Mesodermal cell (in vitro differentiated cells): ENCODE results near the gene TMEM117.

Experiments used
- H3K27ac ChIP-seq: 2 replicates; pipeline ENCODE4 v1.7.0; 2013; ENCODE audit warnings: mild to moderate bottlenecking, low read depth, low read length, moderate library complexity; ENCODE audit not compliant: severe bottlenecking
- H3K36me3 ChIP-seq: 2 replicates; pipeline ENCODE4 v1.7.1; 2013; ENCODE audit warnings: mild to moderate bottlenecking, low read length, moderate library complexity; ENCODE audit not compliant: control insufficient read depth, insufficient read depth
- H3K4me1 ChIP-seq: one replicate; pipeline ENCODE4 v1.7.1; 2013; ENCODE audit warnings: mild to moderate bottlenecking, low read length; ENCODE audit not compliant: insufficient read depth, control insufficient read depth, poor library complexity, severe bottlenecking
- H3K4me3 ChIP-seq: 2 replicates; pipeline ENCODE4 v1.7.0; 2013; ENCODE audit warnings: low read length, control low read depth, mild to moderate bottlenecking; ENCODE audit not compliant: insufficient read depth, poor library complexity, severe bottlenecking; ENCODE audit errors: extremely low read depth
- H3K9me3 ChIP-seq: 2 replicates; pipeline ENCODE4 v1.7.1; 2013; ENCODE audit warnings: mild to moderate bottlenecking, low read length, moderate library complexity; ENCODE audit not compliant: control insufficient read depth
- WGBS, 2 experiments: methylation state at CpG; one replicate each; pipeline ENCODE4 v1.1.5; 2013; ENCODE audit warnings: missing lambda C conversion rate in 2 of 2; ENCODE audit not compliant: insufficient coverage in 2 of 2; 5-methylcytosine and 5-hydroxymethylcytosine counted together

TMEM117 gene

DNA sequence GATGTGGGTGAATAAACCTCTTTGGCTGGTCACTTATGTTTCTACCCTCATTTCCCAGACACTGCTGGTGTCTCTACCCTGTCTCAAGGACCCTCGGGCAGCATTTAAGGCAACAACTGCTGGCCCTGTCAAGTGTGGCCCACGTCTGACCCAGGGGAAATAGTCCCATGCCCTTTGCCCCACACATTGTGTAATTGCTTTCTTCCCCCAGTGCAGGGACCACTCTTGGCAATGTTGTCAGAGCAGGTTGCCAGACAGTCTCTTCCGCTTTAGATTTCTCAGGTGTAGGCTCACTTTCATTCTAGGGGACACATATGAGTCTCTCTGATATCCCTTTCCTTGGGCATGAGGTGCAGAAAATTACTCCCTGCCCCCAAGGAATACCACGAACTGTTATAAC is 216.7 kb downstream of the TMEM117 start:
- no peaks in the 10 kb centered on the region for H3K4me1 ChIP-seq
- WGBS, 2 experiments, result 76 to 89% methylated on average over 4 of the region's 4 CpGs
- no peak overlapping the region for H3K27ac ChIP-seq
- H3K9me3 ChIP-seq, result no peaks in the 10 kb centered on the region
- no peak overlapping the region for H3K4me3 ChIP-seq
- H3K36me3 ChIP-seq, result no peaks in the 10 kb centered on the region

DNA sequence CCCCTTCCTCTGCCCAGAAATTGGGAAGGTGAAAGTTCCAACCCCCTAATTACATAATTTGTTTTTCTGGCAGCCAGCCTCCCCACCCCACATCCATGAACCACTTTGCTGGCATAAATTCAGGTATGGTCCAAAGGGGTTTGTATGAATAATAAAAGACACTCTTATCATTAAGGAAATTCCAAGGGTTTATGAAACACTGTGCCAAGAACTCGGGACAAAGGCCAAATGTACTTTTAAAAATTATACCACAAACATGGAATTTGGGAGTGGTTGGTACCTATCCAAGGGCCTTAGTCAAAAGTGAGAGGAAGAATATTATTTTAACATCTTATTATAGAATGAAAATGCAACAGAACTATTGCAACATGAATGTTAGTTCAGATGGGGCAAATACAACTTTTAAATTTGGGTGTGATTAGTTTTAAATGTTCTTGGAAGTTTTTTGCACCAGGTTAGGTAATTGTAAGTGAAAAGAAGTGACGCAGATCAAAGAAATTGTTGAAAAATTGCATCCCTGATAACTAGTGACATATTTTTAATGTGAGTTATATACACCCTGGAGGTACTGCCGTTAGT is 217.8 kb downstream of the TMEM117 start:
- no peaks in the 10 kb centered on the region for H3K9me3 ChIP-seq
- WGBS, 2 experiments, result 78% methylated on average over 1 of the region's 3 CpGs; no CpG with 5 or more reads in 1 of the 2 experiments

DNA sequence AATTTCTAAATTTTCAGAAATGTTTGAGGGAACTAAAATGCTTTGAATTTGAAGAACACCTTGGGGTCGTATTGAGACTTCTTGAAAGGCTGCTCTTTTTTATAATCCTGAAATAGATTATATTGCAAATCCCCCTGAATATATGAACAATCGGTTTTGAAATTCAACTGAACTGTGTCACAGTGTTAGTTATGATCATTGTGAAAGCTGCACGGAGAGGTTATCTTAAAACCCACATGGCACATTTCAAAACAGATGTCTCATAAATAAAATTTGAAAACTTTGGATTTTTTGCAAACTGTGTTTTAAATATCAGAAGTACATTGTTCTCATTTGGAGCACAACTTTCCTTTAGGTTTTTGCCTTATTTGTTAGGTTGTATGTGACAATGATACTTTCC is 218.4 kb downstream of the TMEM117 start:
- H3K9me3 ChIP-seq, result no peaks in the 10 kb centered on the region
- H3K27ac ChIP-seq, result no peak overlapping the region
- no CpG with 5 or more reads among the region's 3 CpGs for WGBS, 2 experiments

More for the DNA sequence above, 217.8 kb downstream of the TMEM117 start:
- Histone ChIP-seq H3K4me3 (no peak overlapping the region), H3K4me1 (no peaks in the 10 kb centered on the region), H3K27ac (no peak overlapping the region), H3K36me3 (no peaks in the 10 kb centered on the region)

DNA sequence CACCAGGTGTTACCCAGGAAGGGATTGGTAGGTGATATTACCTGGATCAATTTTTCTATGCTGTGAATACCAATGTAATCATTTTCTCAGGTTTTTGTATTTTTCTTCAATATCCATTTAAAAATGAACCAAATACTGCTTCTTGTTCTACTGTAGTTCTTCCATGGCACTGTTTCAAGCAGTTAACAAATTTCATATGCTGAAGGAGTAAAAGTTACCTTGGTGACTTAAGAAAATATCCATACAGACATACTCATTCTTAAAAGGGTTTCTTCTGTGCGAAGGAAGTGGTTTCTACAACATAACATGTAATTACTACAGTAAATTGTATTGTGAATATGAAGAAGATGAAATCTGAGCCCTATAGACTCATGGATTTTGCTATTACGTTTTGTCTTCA is 222.5 kb downstream of the TMEM117 start:
- no CpG with 5 or more reads among the region's 2 CpGs for WGBS, 2 experiments
- Histone ChIP-seq H3K4me1 (no peaks in the 10 kb centered on the region), H3K27ac (no peak overlapping the region), H3K4me3 (no peak overlapping the region), H3K36me3 (no peaks in the 10 kb centered on the region), H3K9me3 (no peaks in the 10 kb centered on the region)

More for the DNA sequence above, 218.4 kb downstream of the TMEM117 start:
- H3K36me3 ChIP-seq, result no peaks in the 10 kb centered on the region
- no peak overlapping the region for H3K4me3 ChIP-seq
- H3K4me1 ChIP-seq, result no peaks in the 10 kb centered on the region

DNA sequence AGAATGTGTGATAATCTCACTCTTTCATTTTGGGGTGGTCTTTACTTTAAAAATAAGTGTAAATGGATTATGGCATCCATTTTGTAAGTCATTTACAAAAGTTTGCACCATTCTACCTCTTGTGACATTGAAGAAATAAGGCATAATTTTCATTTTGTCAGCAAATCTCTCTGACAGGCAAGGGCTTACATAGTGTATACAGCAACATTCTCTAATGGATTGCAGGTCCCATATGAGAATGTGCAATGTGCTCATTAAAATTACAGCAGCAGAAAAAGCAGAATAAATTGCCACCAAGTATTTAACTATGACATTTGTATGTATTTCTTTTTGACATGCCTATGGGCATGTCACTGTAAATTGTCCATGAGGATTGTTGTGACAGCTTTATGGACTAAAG is 223.6 kb downstream of the TMEM117 start:
- Histone ChIP-seq H3K27ac (no peak overlapping the region), H3K36me3 (no peaks in the 10 kb centered on the region), H3K4me1 (no peaks in the 10 kb centered on the region), H3K4me3 (no peak overlapping the region), H3K9me3 (no peaks in the 10 kb centered on the region)

DNA sequence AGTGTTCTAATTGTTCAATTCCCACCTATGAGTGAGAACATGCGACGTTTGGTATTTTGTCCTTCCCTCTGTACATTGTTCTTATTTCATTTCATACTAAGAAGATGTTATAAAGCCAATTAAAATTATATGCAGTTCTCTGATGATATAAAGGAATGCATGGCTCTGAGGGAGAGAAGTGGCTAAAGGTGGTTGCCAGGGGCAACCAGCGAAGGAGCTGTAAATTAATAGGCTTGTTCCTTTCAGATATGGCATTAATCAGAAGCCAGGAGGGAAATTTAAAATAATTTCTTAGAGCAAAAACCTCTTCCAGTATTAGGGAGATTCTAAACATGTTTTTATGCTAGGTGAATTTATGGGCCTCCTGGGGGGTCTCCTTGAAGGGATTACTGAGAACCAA is 227.8 kb downstream of the TMEM117 start:
- Histone ChIP-seq H3K9me3 (no peaks in the 10 kb centered on the region), H3K27ac (no peak overlapping the region), H3K4me1 (no peaks in the 10 kb centered on the region), H3K36me3 (no peaks in the 10 kb centered on the region), H3K4me3 (no peak overlapping the region)
- 33 to 86% methylated on average over 1 of the region's 3 CpGs for WGBS, 2 experiments

DNA sequence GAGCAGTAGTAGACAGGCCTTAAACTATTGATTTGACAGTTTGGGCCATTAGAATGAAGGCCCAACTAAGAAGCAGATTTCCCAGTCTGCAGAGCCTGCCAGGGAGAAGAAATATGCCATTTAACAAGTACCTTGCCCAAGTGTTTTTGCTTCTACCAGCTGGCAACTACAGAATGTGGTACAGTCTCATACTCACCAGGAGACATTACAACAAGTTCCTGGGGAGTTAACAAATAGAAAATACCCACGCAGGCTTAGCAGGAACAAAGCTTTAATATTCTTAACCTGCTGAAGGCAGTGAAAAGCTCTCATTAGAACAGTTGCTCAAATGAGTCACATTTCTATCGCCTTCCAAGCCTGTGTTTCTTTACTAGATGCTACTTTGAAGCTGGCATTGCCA is 241.0 kb downstream of the TMEM117 start:
- no peak overlapping the region for H3K27ac ChIP-seq
- 90 to 100% methylated on average over 1 to 2 of the region's 2 CpGs for WGBS, 2 experiments

DNA sequence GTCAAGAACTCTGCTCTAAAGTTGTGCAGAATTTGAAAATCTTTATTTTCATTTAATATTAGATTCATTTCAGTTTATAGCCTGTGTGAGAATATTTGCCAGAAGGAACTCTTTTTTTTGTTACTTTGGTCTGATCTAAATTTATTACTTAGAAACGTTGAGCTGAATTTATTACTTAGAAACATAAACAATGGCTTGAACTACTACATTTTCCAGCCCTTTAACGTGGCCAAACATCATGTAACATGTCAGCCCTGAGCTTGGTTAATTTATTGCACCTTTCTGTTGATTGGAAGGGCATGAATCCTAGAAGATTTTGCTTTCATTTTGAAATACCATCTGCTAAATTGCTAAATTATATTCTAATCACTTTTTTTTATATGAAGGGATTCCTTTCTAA is 241.4 kb downstream of the TMEM117 start:
- no CpG with 5 or more reads among the region's 2 CpGs for WGBS, 2 experiments
- H3K4me3 ChIP-seq, result no peak overlapping the region

More for the DNA sequence above, 241.0 kb downstream of the TMEM117 start:
- no peak overlapping the region for H3K4me3 ChIP-seq
- no peaks in the 10 kb centered on the region for H3K4me1 ChIP-seq
- H3K9me3 ChIP-seq, result no peaks in the 10 kb centered on the region
- no peaks in the 10 kb centered on the region for H3K36me3 ChIP-seq

DNA sequence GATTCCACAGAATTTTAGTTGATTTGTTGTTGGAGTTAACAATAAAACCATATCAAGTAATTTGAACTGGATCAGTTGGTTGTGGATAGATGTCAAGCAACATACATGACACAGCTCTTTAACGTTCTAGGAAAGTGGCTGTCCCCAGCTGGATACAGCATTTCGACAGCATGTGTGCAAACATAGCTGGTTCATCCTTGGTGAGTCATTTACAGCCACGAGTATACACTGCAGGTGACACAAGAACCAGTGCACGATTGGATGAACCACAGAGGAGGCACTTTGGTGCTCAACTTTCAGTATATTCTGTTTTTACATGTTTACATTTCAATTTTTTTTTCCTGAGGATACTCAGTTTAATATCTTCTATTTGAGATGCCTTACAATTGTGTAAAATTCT is 242.4 kb downstream of the TMEM117 start:
- 90 to 93% methylated on average over 4 of the region's 4 CpGs for WGBS, 2 experiments
- Histone ChIP-seq H3K4me1 (no peaks in the 10 kb centered on the region), H3K9me3 (no peaks in the 10 kb centered on the region), H3K27ac (no peak overlapping the region), H3K4me3 (no peak overlapping the region), H3K36me3 (no peaks in the 10 kb centered on the region)

More for the DNA sequence above, 241.4 kb downstream of the TMEM117 start:
- Histone ChIP-seq H3K36me3 (no peaks in the 10 kb centered on the region), H3K27ac (no peak overlapping the region), H3K9me3 (no peaks in the 10 kb centered on the region), H3K4me1 (no peaks in the 10 kb centered on the region)

DNA sequence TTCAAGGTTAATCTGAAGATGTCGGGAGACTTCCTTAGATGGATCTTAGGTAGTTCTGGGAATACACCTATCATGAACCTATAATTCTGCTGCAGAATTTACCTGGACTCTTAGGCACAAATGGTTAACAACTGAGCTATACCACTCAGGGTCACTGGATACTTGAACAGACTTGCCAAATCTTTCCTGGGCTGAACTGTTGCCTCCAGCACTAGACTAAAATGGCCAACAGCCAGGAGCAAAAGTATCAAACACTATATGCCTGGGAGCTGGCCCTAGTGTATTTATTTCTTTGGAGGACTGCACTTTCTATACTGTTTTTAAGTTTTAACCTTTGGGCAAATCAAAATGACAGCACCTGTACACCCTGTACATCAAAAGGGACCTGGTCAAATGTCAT is 252.8 kb downstream of the TMEM117 start:
- H3K4me3 ChIP-seq, result no peak overlapping the region
- no peaks in the 10 kb centered on the region for H3K9me3 ChIP-seq
- no peaks in the 10 kb centered on the region for H3K36me3 ChIP-seq
- WGBS, 2 experiments, result 71% methylated on average over 1 of the region's 1 CpG; no CpG with 5 or more reads in 1 of the 2 experiments
- H3K4me1 ChIP-seq, result no peaks in the 10 kb centered on the region
- H3K27ac ChIP-seq, result no peak overlapping the region

DNA sequence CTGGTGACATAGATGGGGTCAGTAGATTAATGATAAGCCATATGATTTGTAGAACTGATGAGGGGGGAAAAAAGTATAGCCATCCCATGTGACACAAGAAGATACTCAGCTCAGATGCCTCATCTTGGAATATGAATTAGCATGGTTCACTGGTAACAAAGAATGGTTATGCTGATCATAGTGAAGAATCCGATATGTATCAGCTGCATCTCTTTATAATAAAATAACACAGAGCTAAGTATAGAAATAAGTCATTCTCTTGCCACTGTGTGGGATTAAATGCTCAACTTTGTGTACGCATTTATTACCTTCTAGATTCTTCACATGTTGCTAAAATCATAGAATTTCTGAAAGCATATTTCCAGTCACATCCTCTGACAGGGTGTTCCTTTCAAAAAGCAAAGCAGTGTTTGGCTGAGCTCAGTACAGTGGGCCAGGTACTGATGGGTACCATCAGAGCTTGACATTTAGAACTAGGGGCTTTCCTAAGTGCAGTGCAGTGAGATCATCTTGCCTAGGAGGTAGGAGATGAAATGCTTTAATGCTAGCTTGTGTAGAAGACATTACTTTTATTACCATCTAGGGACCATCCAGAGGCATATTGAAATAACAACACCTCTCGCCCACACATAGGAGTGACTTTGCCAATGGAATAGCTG is 256.2 kb downstream of the TMEM117 start:
- no peaks in the 10 kb centered on the region for H3K4me1 ChIP-seq
- no peak overlapping the region for H3K4me3 ChIP-seq
- no peaks in the 10 kb centered on the region for H3K9me3 ChIP-seq
- WGBS, 2 experiments, result no CpG with 5 or more reads among the region's 3 CpGs
- H3K36me3 ChIP-seq, result no peaks in the 10 kb centered on the region
- no peak overlapping the region for H3K27ac ChIP-seq
